ENCODE measurements around the gene NXPE3. TPM values are rescaled to one million over a fixed set of nuclear protein-coding genes. Genes with fewer than 3 reads are reported as not detected.

The NXPE3 gene
- total RNA-seq, 1 donor from 2014 or later = 15.9 TPM

GRCh38 chr3:101873619-101874018 lies 94.6 kb downstream of the NXPE3 start:
- no peak for TF ChIP-seq CTCF (IDR thresholded peaks at IDR 0.05)
- intact Hi-C loops (cut with DNase I) = no loop called here
- ATAC-seq = peak; percentile 49

GRCh38 chr3:101876142-101876541 lies 97.1 kb downstream of the NXPE3 start:
- TF ChIP-seq CTCF (IDR thresholded peaks at IDR 0.05) = no peak
- intact Hi-C loops (cut with DNase I) = no loop called here
- Histone ChIP-seq H3K27me3 (no peaks in the 10 kb centered on the region), H3K4me1 (no peaks in the 10 kb centered on the region), H3K36me3 (no peaks in the 10 kb centered on the region), H3K4me3 (no peak overlapping the region), H3K27ac (no peak overlapping the region), H3K9me3 (no peaks in the 10 kb centered on the region)
- ATAC-seq = peak; percentile 25
- no peak for DNase-seq

More at GRCh38 chr3:101873619-101874018, 94.6 kb downstream of the NXPE3 start:
- no peaks in the 10 kb centered on the region for H3K4me1 ChIP-seq
- no peak overlapping the region for H3K27ac ChIP-seq
- no peak overlapping the region for H3K4me3 ChIP-seq
- no peaks in the 10 kb centered on the region for H3K27me3 ChIP-seq
- no peak for DNase-seq
- H3K9me3 ChIP-seq = no peaks in the 10 kb centered on the region
- no peaks in the 10 kb centered on the region for H3K36me3 ChIP-seq

Other genes starting within 250 kb of the NXPE3 start
- 15.1 TPM for gene TRMT10C, start 217.3 kb upstream of the NXPE3 start, total RNA-seq
- 141 TPM for gene PCNP, start 205.0 kb upstream of the NXPE3 start, total RNA-seq
- 22.8 TPM for gene ZBTB11, start 102.1 kb upstream of the NXPE3 start, total RNA-seq
- 821 TPM for gene RPL24, start 92.5 kb upstream of the NXPE3 start, total RNA-seq
- gene CEP97, start 54.6 kb upstream of the NXPE3 start, total RNA-seq = 7.6 TPM
- gene NFKBIZ, start 70.3 kb downstream of the NXPE3 start, total RNA-seq = 87.7 TPM

Data from upper lobe of right lung (tissue), 1 donor.